Spleen (tissue), 11 donors: ENCODE results near the gene GLG1. TPM values are rescaled to one million over a fixed set of nuclear protein-coding genes. Genes with fewer than 3 reads are reported as not detected.

ENCODE experiments used
- DNase-seq: peaks from one replicate; pipeline ENCODE4 v3.0.0-alpha.2; 2020
- H3K27ac ChIP-seq, 8 donors: fragments of 200-600 bp; sonication (generic) in 7 of 8; 1 replicate in 4 of 8; 2 replicates in 4 of 8; pipeline versions ENCODE4 v1.5.0 to v1.8.0; 2016 to 2021; ENCODE audit warnings: inconsistent platforms in 4 of 8, mild to moderate bottlenecking in 4 of 8, moderate library complexity in 1 of 8
- H3K27me3 ChIP-seq, 7 donors: fragments of 200-600 bp; sonication (generic) in 6 of 7; replicated peaks in 1 of 7; 1 replicate in 4 of 7; 2 replicates in 3 of 7; pipeline versions ENCODE4 v1.5.0 to v1.8.0; 2016 to 2021; ENCODE audit warnings: inconsistent platforms in 3 of 7, mild to moderate bottlenecking in 1 of 7
- H3K36me3 ChIP-seq, 6 donors: fragments of 200-600 bp; sonication (generic) in 5 of 6; 1 replicate in 4 of 6; 2 replicates in 2 of 6; pipeline versions ENCODE4 v1.5.0 to v1.8.0; 2016 to 2021; ENCODE audit warnings: inconsistent platforms in 2 of 6
- H3K4me1 ChIP-seq, 6 donors: fragments of 200-600 bp; sonication (generic) in 5 of 6; 1 replicate in 3 of 6; 2 replicates in 3 of 6; pipeline versions ENCODE4 v1.5.0 to v1.8.0; 2016 to 2021; ENCODE audit warnings: inconsistent platforms in 3 of 6
- H3K4me3 ChIP-seq, 8 donors: fragments of 200-600 bp; sonication (generic) in 7 of 8; 1 replicate in 4 of 8; 2 replicates in 4 of 8; pipeline versions ENCODE4 v1.5.0 to v1.8.0; 2016 to 2021; ENCODE audit warnings: inconsistent platforms in 4 of 8, mild to moderate bottlenecking in 4 of 8, moderate library complexity in 2 of 8
- H3K9me3 ChIP-seq, 8 donors: fragments of 200-600 bp; sonication (generic) in 7 of 8; 1 replicate in 4 of 8; 2 replicates in 4 of 8; pipeline versions ENCODE4 v1.5.0 to v1.8.0; 2016 to 2021; ENCODE audit warnings: inconsistent platforms in 4 of 8
- CTCF ChIP-seq, 11 experiments: fragments of 200-600 bp in 7 of 11; fragments of 450-650 bp in 4 of 11; sonication (generic) in 4 of 11; IDR thresholded peaks in 8 of 11; conservative IDR thresholded peaks in 3 of 11; 1 replicate in 7 of 11; 2 replicates in 4 of 11; pipeline versions ENCODE4 v1.4.0 to v1.8.0; 2016 to 2021; ENCODE audit warnings: antibody characterized with exemption in 11 of 11, inconsistent platforms in 4 of 11, mild to moderate bottlenecking in 1 of 11
- POLR2A ChIP-seq, 3 donors: fragments of 450-650 bp; IDR thresholded peaks; one replicate each; pipeline ENCODE4 v1.5.1; 2017; ENCODE audit warnings: antibody characterized with exemption in 3 of 3, mild to moderate bottlenecking in 1 of 3
- POLR2AphosphoS5 ChIP-seq, 3 donors: sonication (generic); formaldehyde crosslinking; IDR thresholded peaks; one replicate each; pipeline ENCODE4 v1.5.1; 2017; ENCODE audit warnings: antibody characterized with exemption in 3 of 3
- WGBS, 5 donors: extraction: QIAGEN DNeasy Blood & Tissue Kit in 3 of 5; methylation state at CpG; one replicate each; pipeline versions ENCODE4 v1.1.5 to v1.1.7; 2013 to 2018; 5-methylcytosine and 5-hydroxymethylcytosine counted together
- intact Hi-C: fragments of 100-400 bp; cut with DNase I; formaldehyde crosslinking; loops from one replicate; pipeline ENCODE4 v1.15.0; 2023; ENCODE audit warnings: low total_unique reads
- polyA plus RNA-seq, 3 donors: library from polyadenylated mRNA; stranded (reverse); fragments of 200-250 nt; gene quantifications; one replicate each; pipeline ENCODE4 v1.2.1, GENCODE V29; 2013
- total RNA-seq, 7 donors: library from RNA; depleted of rRNA in 3 of 7; stranded (reverse); fragments of >200 nt in 3 of 7; fragmentation: NEBNext Ultra II Directional in 4 of 7; extraction: Animal tissue kit (Norgen Biotek cat#: 25700) in 4 of 7; gene quantifications; one replicate each; pipeline versions ENCODE4 v1.1.0 to v1.2.1, GENCODE V29; 2016 to 2021
- donor health status: healthy with polysubstance abuse.
- donor health status: DM: no; HTN: no; CAD: no; lungs with moderate emphysema.
- donor health status: DM: no; HTN: no; CAD: no.
- donor health status: Bipolar disorder and iron deficiency.
- donor health status: healthy.
- donor health status: DM: no; HTN: no; CAD: no.
- donor health status: DM: yes; HTN: yes; CAD: no.

Gene GLG1
- total and polyA plus RNA-seq, 10 donors, result 14.6 to 124 (median 101) TPM

- TF ChIP-seq POLR2A (IDR thresholded peaks at IDR 0.05), result no peak
- TF ChIP-seq POLR2AphosphoS5 (IDR thresholded peaks at IDR 0.05), result no peak
- no peak for TF ChIP-seq CTCF (IDR thresholded peaks at IDR 0.05 in 8 of 11, conservative IDR thresholded peaks at IDR 0.05 in 3 of 11)
- Histone ChIP-seq H3K9me3 (no peaks in the 10 kb centered on the region), H3K27me3 (no peaks in the 10 kb centered on the region), H3K27ac (no peak overlapping the region), H3K4me1 (no peaks in the 10 kb centered on the region), H3K36me3 (peaks cover 4 to 100% (median 62%) of the 10 kb centered on the region in 6 donors), H3K4me3 (no peak overlapping the region)
- intact Hi-C loops, result no loop called here
- 65 to 94% (median 90%) methylated on average over 1 of the region's 1 CpG for WGBS, 5 donors
- no peak for DNase-seq
Observed at GRCh38 chr16:74485916-74486315, 121.0 kb downstream of the GLG1 start.

GRCh38 chr16:74480150-74481029 lies 126.5 kb downstream of the GLG1 start:
- no peak overlapping the region for H3K4me3 ChIP-seq
- intact Hi-C loops, result no loop called here
- peaks cover 4 to 100% (median 74%) of the 10 kb centered on the region in 6 donors for H3K36me3 ChIP-seq
- 77 to 89% (median 84%) methylated on average over 12 of the region's 12 CpGs for WGBS, 5 donors
- TF ChIP-seq POLR2AphosphoS5 (IDR thresholded peaks at IDR 0.05) (no peak), CTCF (IDR thresholded peaks at IDR 0.05 in 8 of 11, conservative IDR thresholded peaks at IDR 0.05 in 3 of 11) (no peak), POLR2A (IDR thresholded peaks at IDR 0.05) (no peak)
- no peak overlapping the region for H3K27ac ChIP-seq
- no peaks in the 10 kb centered on the region for H3K4me1 ChIP-seq
- no peaks in the 10 kb centered on the region for H3K9me3 ChIP-seq
- H3K27me3 ChIP-seq, result no peaks in the 10 kb centered on the region
- no peak for DNase-seq

DNA sequence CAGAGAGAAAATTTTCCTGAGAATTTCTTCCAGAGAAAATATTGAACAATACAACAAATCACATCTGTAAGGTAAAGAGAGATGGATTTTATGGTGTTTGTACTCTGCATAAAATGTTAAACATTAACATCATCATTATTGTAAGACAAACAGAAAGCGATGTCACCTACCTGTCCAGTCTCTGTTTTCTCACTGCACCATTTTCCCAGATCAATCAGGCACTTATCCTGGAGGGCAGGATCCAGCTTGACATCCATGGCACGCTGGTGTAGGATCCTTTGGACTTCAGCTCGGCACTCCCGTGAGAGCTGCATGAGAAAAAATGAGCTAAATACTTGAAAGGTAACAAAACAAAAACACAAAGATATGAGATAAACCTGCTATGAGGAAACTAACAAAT lies 129.7 kb downstream of the GLG1 start:
- WGBS, 5 donors, result 94 to 98% (median 97%) methylated on average over 4 of the region's 4 CpGs
- no peaks in the 10 kb centered on the region for H3K9me3 ChIP-seq
- H3K4me1 ChIP-seq, result no peaks in the 10 kb centered on the region
- TF ChIP-seq CTCF (IDR thresholded peaks at IDR 0.05 in 8 of 11, conservative IDR thresholded peaks at IDR 0.05 in 3 of 11) (no peak), POLR2AphosphoS5 (IDR thresholded peaks at IDR 0.05) (no peak), POLR2A (IDR thresholded peaks at IDR 0.05) (no peak)
- H3K36me3 ChIP-seq, result peaks cover 6 to 100% (median 75%) of the 10 kb centered on the region in 6 donors
- intact Hi-C loops, result no loop called here
- H3K4me3 ChIP-seq, result no peak overlapping the region
- no peak for DNase-seq
- no peaks in the 10 kb centered on the region for H3K27me3 ChIP-seq
- no peak overlapping the region for H3K27ac ChIP-seq

DNA sequence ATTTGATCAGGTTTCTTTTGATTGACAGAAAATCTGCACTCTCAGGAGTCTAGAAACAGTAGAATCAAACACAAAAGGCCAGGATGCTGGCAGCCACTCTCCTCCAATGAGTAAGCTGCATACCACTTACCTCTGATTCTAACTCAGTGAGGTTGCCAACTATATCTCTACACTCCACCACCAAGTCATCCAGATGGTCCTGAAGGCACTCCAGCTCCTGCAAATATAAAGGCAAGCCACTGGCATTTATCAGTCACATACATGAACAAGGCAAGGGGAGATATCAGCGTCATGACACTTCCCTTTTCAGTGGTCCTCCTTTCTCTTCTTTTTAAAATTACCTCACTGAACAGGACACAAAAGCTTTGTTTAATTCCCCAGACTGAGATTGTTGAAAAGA lies 132.5 kb downstream of the GLG1 start:
- TF ChIP-seq CTCF (IDR thresholded peaks at IDR 0.05 in 8 of 11, conservative IDR thresholded peaks at IDR 0.05 in 3 of 11) (no peak), POLR2A (IDR thresholded peaks at IDR 0.05) (no peak), POLR2AphosphoS5 (IDR thresholded peaks at IDR 0.05) (no peak)
- DNase-seq, result no peak
- intact Hi-C loops, result no loop called here
- 80 to 90% (median 89%) methylated on average over 1 of the region's 1 CpG for WGBS, 5 donors
- Histone ChIP-seq H3K4me1 (no peaks in the 10 kb centered on the region), H3K36me3 (peaks cover 6 to 100% (median 84%) of the 10 kb centered on the region in 6 donors), H3K27me3 (no peaks in the 10 kb centered on the region), H3K9me3 (no peaks in the 10 kb centered on the region), H3K27ac (no peak overlapping the region), H3K4me3 (no peak overlapping the region)
